Activated naive CD4-positive, alpha-beta T cell treated with Interleukin-2 at 50 U/mL for 16 hours (primary cell): ENCODE data around the gene SMIM35.

Source experiments
- DNase-seq: peaks from one replicate; pipeline ENCODE4 v3.0.0-alpha.2; 2020

Gene SMIM35

GRCh38 chr11:118086913-118087768 is at the start of gene SMIM35:
Gene SMIM35, minus strand, starts transcription at chr11:118086963. Its CDS starts 206 bp downstream, at chr11:118086757.
- no peak for DNase-seq

- no peak for DNase-seq
Measured at GRCh38 chr11:118136341-118136740, 49.6 kb upstream of the SMIM35 start.

DNA sequence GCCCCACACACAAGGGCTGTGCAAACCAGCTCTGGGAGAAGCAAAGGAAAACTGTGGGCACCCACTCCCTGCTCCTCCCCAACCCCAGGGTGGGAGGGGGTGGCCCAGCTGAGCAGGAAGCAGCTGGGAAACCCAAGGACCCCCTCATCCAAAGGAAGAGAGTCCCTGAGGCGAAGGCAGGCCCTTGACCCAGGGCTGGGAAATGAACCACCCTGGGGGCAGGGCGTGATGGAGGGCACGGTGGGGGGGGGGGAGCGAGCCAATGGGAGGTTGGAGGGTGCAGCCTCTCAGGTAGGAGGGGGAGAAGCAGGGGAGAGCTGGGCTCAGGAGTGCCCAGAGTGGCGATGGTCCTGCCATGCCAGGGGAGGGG is 49.0 kb upstream of the SMIM35 start:
- no peak for DNase-seq

DNA sequence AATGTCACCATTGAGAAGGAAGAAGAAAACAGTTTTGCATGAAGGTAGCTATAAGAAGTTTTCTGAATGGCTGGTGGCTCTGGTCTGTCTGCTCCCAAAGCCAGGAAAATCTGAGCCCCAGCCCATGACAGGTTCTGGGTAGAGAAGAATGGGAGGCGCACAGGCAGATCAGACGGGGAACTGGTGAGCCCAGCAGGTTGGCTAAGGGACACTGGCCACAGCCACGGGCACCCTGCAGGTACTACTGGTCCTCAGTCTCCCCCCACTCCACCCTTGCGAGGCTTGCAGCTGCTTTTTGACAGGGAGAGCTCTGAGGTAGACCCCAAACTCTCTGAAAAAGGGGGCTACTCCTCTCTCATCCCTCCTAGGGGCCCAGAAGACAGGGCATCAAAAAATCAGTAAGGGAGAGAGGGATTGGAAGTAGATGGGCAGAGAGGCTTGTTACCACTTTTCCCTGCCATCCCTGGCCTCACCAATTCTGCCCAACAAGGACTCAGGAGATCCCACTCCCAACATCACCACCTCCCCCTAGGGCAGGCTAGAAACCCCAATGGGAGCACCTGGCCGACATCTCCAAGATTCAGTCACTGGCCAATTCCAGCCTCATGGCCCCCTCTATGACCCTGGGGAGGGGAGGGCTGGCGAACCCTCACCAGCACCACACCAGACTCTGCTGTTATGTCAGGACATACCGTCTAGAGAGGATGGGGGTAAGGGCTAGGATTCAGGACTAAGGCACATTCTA is 48.5 kb upstream of the SMIM35 start:
- no peak for DNase-seq

DNA sequence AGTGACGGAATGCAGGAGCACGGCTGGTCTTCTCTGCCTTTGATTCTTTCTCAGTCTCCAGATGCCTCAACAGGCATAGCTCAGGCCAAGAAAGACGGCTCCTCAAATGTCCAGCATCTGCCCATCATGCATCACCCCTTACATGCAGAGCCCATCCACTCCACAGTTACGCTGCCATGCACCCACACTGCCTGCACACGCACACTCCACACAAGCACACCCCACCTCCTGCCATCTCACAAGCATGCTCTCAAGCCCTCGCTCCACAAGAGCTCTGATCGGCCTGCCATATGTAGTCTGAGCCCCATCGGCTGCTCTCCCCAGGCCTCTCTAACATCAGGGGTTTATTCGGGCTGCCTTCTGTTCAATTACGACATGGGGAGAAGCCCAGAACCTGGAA is 47.1 kb upstream of the SMIM35 start:
- DNase-seq = no peak

- no peak for DNase-seq
Measured at GRCh38 chr11:118132385-118133151, 45.8 kb upstream of the SMIM35 start.

- no peak for DNase-seq
Measured at GRCh38 chr11:118129471-118130172, 42.9 kb upstream of the SMIM35 start.

- no peak for DNase-seq
Measured at GRCh38 chr11:118128721-118129470, 42.1 kb upstream of the SMIM35 start.

- DNase-seq = no peak
Measured at GRCh38 chr11:118128310-118128709, 41.5 kb upstream of the SMIM35 start.

- no peak for DNase-seq
Measured at GRCh38 chr11:118126082-118126838, 39.5 kb upstream of the SMIM35 start.

DNA sequence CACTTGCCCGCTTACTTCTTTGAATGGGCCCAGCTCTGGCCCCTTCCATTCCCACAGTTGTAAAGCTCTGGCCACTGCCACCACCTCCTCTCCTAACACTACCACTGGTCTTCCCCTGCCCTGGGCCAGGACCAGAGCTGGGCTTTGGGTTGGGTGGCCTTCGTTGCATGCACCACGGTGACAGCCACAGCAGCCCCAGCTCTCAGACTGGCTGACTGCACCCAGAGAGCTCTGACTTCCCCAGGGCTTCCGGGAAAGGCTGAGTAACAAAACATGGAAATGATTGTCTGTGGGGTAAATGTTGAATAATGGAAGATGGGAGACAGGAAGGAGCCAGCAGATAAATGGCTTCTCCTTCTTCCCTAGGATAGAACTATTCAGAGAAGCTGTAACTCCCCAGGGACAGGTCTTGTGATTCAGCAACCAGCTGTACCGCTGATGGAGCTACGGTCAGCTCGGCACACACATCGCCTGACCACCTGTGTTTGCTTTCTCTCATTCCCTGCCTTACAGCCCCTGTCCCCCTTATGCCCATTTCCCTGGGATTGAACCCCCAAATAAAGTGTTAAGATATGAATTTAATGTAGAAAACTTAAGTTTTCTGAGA is 38.3 kb upstream of the SMIM35 start:
- no peak for DNase-seq

GRCh38 chr11:118120793-118121192 is 34.0 kb upstream of the SMIM35 start:
- no peak for DNase-seq

- DNase-seq = no peak
Measured at GRCh38 chr11:118117790-118118601, 31.2 kb upstream of the SMIM35 start.

GRCh38 chr11:118115048-118115447 is 28.3 kb upstream of the SMIM35 start:
- DNase-seq = no peak

- DNase-seq = no peak
Measured at GRCh38 chr11:118114266-118114665, 27.5 kb upstream of the SMIM35 start.

GRCh38 chr11:118112711-118113430 is 26.1 kb upstream of the SMIM35 start:
- DNase-seq = no peak

- no peak for DNase-seq
Measured at GRCh38 chr11:118111744-118112035, 24.9 kb upstream of the SMIM35 start.

GRCh38 chr11:118111019-118111743 is 24.4 kb upstream of the SMIM35 start:
- DNase-seq = no peak

GRCh38 chr11:118109231-118109630 is 22.5 kb upstream of the SMIM35 start:
- no peak for DNase-seq
